ENCODE results near the gene FOSL1. TPM values are rescaled to one million over a fixed set of nuclear protein-coding genes. Genes with fewer than 3 reads are reported as not detected.
A peak's percentile ranks its signal among the peaks of the same experiment; 100 is the strongest.
"Not testable (repeated sequence)": the region's sequence is repeated elsewhere in the genome, so short reads cannot be mapped to it uniquely, and the experiment has no call there.

FOSL1 gene
- total and polyA plus RNA-seq, 5 donors, result 0.57 to 5.5 (median 0.97) TPM

GRCh38 chr11:65895482-65895981 lies 4.7 kb downstream of the FOSL1 start:
- intact Hi-C loops (cut with DNase I), result no loop called here

GRCh38 chr11:65894034-65894591 lies 6.1 kb downstream of the FOSL1 start:
- no peaks in the 10 kb centered on the region for H3K27me3 ChIP-seq (ENCODE audit: control insufficient read depth, insufficient read depth)
- DNase-seq, result peak; percentile 54 to 83 (median 81)
- H3K27ac ChIP-seq (ENCODE audit: low read length), result peak overlapping the region; percentile 78
- peaks cover 7% of the 10 kb centered on the region for H3K4me1 ChIP-seq (ENCODE audit: control insufficient read depth, insufficient read depth, low read length)
- H3K9me3 ChIP-seq (ENCODE audit: control insufficient read depth, low read length), result no peaks in the 10 kb centered on the region
- peak in 1 of 2 donors; percentile 2 for ATAC-seq
- intact Hi-C loops (cut with DNase I), result no loop called here
- WGBS, result 61% methylated on average over 16 of the region's 16 CpGs
- no peak overlapping the region for H3K4me3 ChIP-seq (ENCODE audit: low read length)

More at GRCh38 chr11:65895482-65895981, 4.7 kb downstream of the FOSL1 start:
- ATAC-seq, result no peak
- Histone ChIP-seq H3K4me1 (ENCODE audit: control insufficient read depth, insufficient read depth, low read length) (peaks cover 3% of the 10 kb centered on the region), H3K27me3 (ENCODE audit: control insufficient read depth, insufficient read depth) (no peaks in the 10 kb centered on the region), H3K4me3 (ENCODE audit: low read length) (no peak overlapping the region), H3K27ac (ENCODE audit: low read length) (no peak overlapping the region), H3K9me3 (ENCODE audit: control insufficient read depth, low read length) (no peaks in the 10 kb centered on the region)
- WGBS, result 94% methylated on average over 5 of the region's 5 CpGs
- peak in 1 of 3 donors; percentile 6 for DNase-seq

- DNase-seq, result peak in 1 of 3 donors; percentile 60
- 64% methylated on average over 10 of the region's 10 CpGs for WGBS
- peak overlapping the region; percentile 52 for H3K27ac ChIP-seq (ENCODE audit: low read length)
- intact Hi-C loops (cut with DNase I), result no loop called here
- ATAC-seq, result no peak
- H3K9me3 ChIP-seq (ENCODE audit: control insufficient read depth, low read length), result no peaks in the 10 kb centered on the region
- H3K4me3 ChIP-seq (ENCODE audit: low read length), result no peak overlapping the region
- peaks cover 7% of the 10 kb centered on the region for H3K4me1 ChIP-seq (ENCODE audit: control insufficient read depth, insufficient read depth, low read length)
- H3K27me3 ChIP-seq (ENCODE audit: control insufficient read depth, insufficient read depth), result no peaks in the 10 kb centered on the region
Measured at GRCh38 chr11:65892661-65893317, 7.4 kb downstream of the FOSL1 start.

GRCh38 chr11:65892137-65892540 lies 8.0 kb downstream of the FOSL1 start:
- intact Hi-C loops (cut with DNase I), result not testable (repeated sequence)
- WGBS, result 39% methylated on average over 5 of the region's 5 CpGs

GRCh38 chr11:65891219-65892136 lies 8.7 kb downstream of the FOSL1 start:
- intact Hi-C loops (cut with DNase I), result no loop called here
- peak; percentile 1 to 37 for ATAC-seq
- peak; percentile 69 to 88 (median 85) for DNase-seq
- Histone ChIP-seq H3K4me1 (ENCODE audit: control insufficient read depth, insufficient read depth, low read length) (peaks cover 7% of the 10 kb centered on the region), H3K4me3 (ENCODE audit: low read length) (peak overlapping the region; percentile 61), H3K27me3 (ENCODE audit: control insufficient read depth, insufficient read depth) (no peaks in the 10 kb centered on the region), H3K27ac (ENCODE audit: low read length) (peak overlapping the region; percentile 98), H3K9me3 (ENCODE audit: control insufficient read depth, low read length) (no peaks in the 10 kb centered on the region)
- WGBS, result under 1% methylated on average over 57 of the region's 57 CpGs

More at GRCh38 chr11:65892137-65892540, 8.0 kb downstream of the FOSL1 start:
- ATAC-seq; H3K27me3 ChIP-seq (ENCODE audit: control insufficient read depth, insufficient read depth); H3K9me3 ChIP-seq (ENCODE audit: control insufficient read depth, low read length); H3K4me1 ChIP-seq (ENCODE audit: control insufficient read depth, insufficient read depth, low read length): not testable (repeated sequence)
- peak in 2 of 3 donors; percentile 50 to 61 for DNase-seq
- peak overlapping the region; percentile 98 for H3K27ac ChIP-seq (ENCODE audit: low read length)
- H3K4me3 ChIP-seq (ENCODE audit: low read length), result peak overlapping the region; percentile 61

- H3K27ac ChIP-seq (ENCODE audit: low read length), result peak within 1 kb of the TSS; percentile 98
- no peaks in the 10 kb centered on the region for H3K9me3 ChIP-seq (ENCODE audit: control insufficient read depth, low read length)
- H3K27me3 ChIP-seq (ENCODE audit: control insufficient read depth, insufficient read depth), result no peaks in the 10 kb centered on the region
- H3K4me1 ChIP-seq (ENCODE audit: control insufficient read depth, insufficient read depth, low read length), result peaks cover 7% of the 10 kb centered on the region
- peak within 1 kb of the TSS; percentile 61 for H3K4me3 ChIP-seq (ENCODE audit: low read length)
- WGBS, result under 1% methylated on average over 94 of the region's 94 CpGs
- intact Hi-C loops (cut with DNase I), result no loop called here
- ATAC-seq (peak; percentile 80 to 83), DNase-seq (peak; percentile 99 to 100 (median 100))
Measured at GRCh38 chr11:65890324-65891218, 9.6 kb downstream of the FOSL1 start, which contains the start of gene CCDC85B. Gene CCDC85B (plus strand): TSS chr11:65890673. CDS start chr11:65890784, 111 bp downstream.

- no peaks in the 10 kb centered on the region for H3K9me3 ChIP-seq (ENCODE audit: control insufficient read depth, low read length)
- WGBS, result under 1% methylated on average over 57 of the region's 57 CpGs
- H3K27ac ChIP-seq (ENCODE audit: low read length), result peak within 1 kb of the TSS; percentile 97
- H3K27me3 ChIP-seq (ENCODE audit: control insufficient read depth, insufficient read depth), result no peaks in the 10 kb centered on the region
- peak; percentile 98 to 99 (median 99) for DNase-seq
- H3K4me3 ChIP-seq (ENCODE audit: low read length), result peak within 1 kb of the TSS; percentile 55
- intact Hi-C loops (cut with DNase I), result loop anchor here in 2 of 4 donors (5.0 to 10.0 kb wide), 3 partner anchors 74 to 99 kb away; partner anchors contain the start of gene SART1 (in 2 of the 2)
- ATAC-seq, result peak; percentile 83 to 87
- peaks cover 7% of the 10 kb centered on the region for H3K4me1 ChIP-seq (ENCODE audit: control insufficient read depth, insufficient read depth, low read length)
Measured at GRCh38 chr11:65888163-65888814, 11.9 kb downstream of the FOSL1 start, which contains the start of gene FIBP. Gene FIBP (minus strand): TSS chr11:65888471. CDS start chr11:65888418, 53 bp downstream.

GRCh38 chr11:65887723-65888162 lies 12.4 kb downstream of the FOSL1 start:
- Histone ChIP-seq H3K27me3 (ENCODE audit: control insufficient read depth, insufficient read depth) (no peaks in the 10 kb centered on the region), H3K4me1 (ENCODE audit: control insufficient read depth, insufficient read depth, low read length) (peaks cover 6% of the 10 kb centered on the region), H3K4me3 (ENCODE audit: low read length) (peak overlapping the region; percentile 55), H3K9me3 (ENCODE audit: control insufficient read depth, low read length) (no peaks in the 10 kb centered on the region), H3K27ac (ENCODE audit: low read length) (peak overlapping the region; percentile 49)
- intact Hi-C loops (cut with DNase I), result loop anchor here in 2 of 4 donors (5.0 to 10.0 kb wide), 3 partner anchors 75 to 100 kb away; partner anchors contain the start of gene SART1 (in 2 of the 2)
- whole genome bisulfite sequencing, result 3% methylated on average over 23 of the region's 23 CpGs
- no peak for DNase-seq
- ATAC-seq, result no peak
